Trophoblast cell (in vitro differentiated cells and primary cell): ENCODE results near the gene NPW.

ENCODE experiments used
- DNase-seq, 2 donors: peaks; one replicate each; pipeline ENCODE4 v3.0.0-alpha.2; 2016
- H2AFZ ChIP-seq: 2 replicates; pipeline ENCODE4 v1.6.1; 2013; ENCODE audit warnings: low read length, moderate library complexity, mild to moderate bottlenecking; ENCODE audit not compliant: insufficient read depth, poor library complexity
- H2AK5ac ChIP-seq: 2 replicates; pipeline ENCODE4 v1.6.1; 2013; ENCODE audit warnings: mild to moderate bottlenecking, low read length
- H2BK120ac ChIP-seq: 2 replicates; pipeline ENCODE4 v1.6.1; 2013; ENCODE audit warnings: low read length, mild to moderate bottlenecking, moderate library complexity; ENCODE audit not compliant: insufficient read depth, poor library complexity
- H2BK12ac ChIP-seq: 2 replicates; pipeline ENCODE4 v1.6.1; 2013; ENCODE audit warnings: mild to moderate bottlenecking, low read length, moderate library complexity
- H2BK5ac ChIP-seq: 2 replicates; pipeline ENCODE4 v1.6.1; 2013; ENCODE audit warnings: low read length, low read depth, moderate library complexity, mild to moderate bottlenecking; ENCODE audit not compliant: poor library complexity
- H3K14ac ChIP-seq: 2 replicates; pipeline ENCODE4 v1.6.1; 2013; ENCODE audit warnings: mild to moderate bottlenecking, low read length
- H3K18ac ChIP-seq: 2 replicates; pipeline ENCODE4 v1.6.1; 2013; ENCODE audit warnings: mild to moderate bottlenecking, low read length
- H3K23ac ChIP-seq: 2 replicates; pipeline ENCODE4 v1.6.1; 2013; ENCODE audit warnings: low read length
- H3K27ac ChIP-seq: 2 replicates; pipeline ENCODE4 v1.5.1; 2013; ENCODE audit warnings: low read depth, mild to moderate bottlenecking, inconsistent platforms, low read length, moderate library complexity
- H3K27me3 ChIP-seq: 2 replicates; pipeline ENCODE4 v1.6.1; 2013; ENCODE audit warnings: inconsistent platforms, mild to moderate bottlenecking, low read length, moderate library complexity; ENCODE audit not compliant: insufficient read depth
- H3K36me3 ChIP-seq, 2 experiments: 1 replicate in 1 of 2; 2 replicates in 1 of 2; pipeline ENCODE4 v1.6.1; 2013; ENCODE audit warnings: low read length in 2 of 2, mild to moderate bottlenecking in 2 of 2, moderate library complexity in 1 of 2; ENCODE audit not compliant: insufficient read depth in 2 of 2, control insufficient read depth in 1 of 2
- H3K4ac ChIP-seq: 2 replicates; pipeline ENCODE4 v1.6.1; 2013; ENCODE audit warnings: low read depth, mild to moderate bottlenecking, low read length, moderate library complexity
- H3K4me1 ChIP-seq, 2 experiments: 1 replicate in 1 of 2; 2 replicates in 1 of 2; pipeline ENCODE4 v1.6.1; 2013; ENCODE audit warnings: low read length in 2 of 2, mild to moderate bottlenecking in 2 of 2, moderate library complexity in 1 of 2; ENCODE audit not compliant: insufficient read depth in 2 of 2, control insufficient read depth in 1 of 2
- H3K4me2 ChIP-seq: 2 replicates; pipeline ENCODE4 v1.6.1; 2013; ENCODE audit warnings: inconsistent platforms, mild to moderate bottlenecking, low read length, moderate library complexity
- H3K4me3 ChIP-seq: 2 replicates; pipeline ENCODE4 v1.5.1; 2013; ENCODE audit warnings: mild to moderate bottlenecking, low read depth, low read length, inconsistent platforms
- H3K79me1 ChIP-seq: one replicate; pipeline ENCODE4 v1.6.1; 2013; ENCODE audit warnings: low read length
- H3K79me2 ChIP-seq: 2 replicates; pipeline ENCODE4 v1.6.1; 2013; ENCODE audit warnings: low read length, mild to moderate bottlenecking; ENCODE audit not compliant: control insufficient read depth, insufficient read depth, poor library complexity
- H3K9ac ChIP-seq: 2 replicates; pipeline ENCODE4 v1.6.1; 2013; ENCODE audit warnings: mild to moderate bottlenecking, low read length
- H3K9me3 ChIP-seq: 2 replicates; pipeline ENCODE4 v1.6.1; 2013; ENCODE audit warnings: low read depth, mild to moderate bottlenecking, control low read depth, inconsistent platforms, low read length; ENCODE audit not compliant: insufficient read depth
- H4K12ac ChIP-seq: 2 replicates; pipeline ENCODE4 v1.6.1; 2013; ENCODE audit warnings: low read depth, mild to moderate bottlenecking, low read length, moderate library complexity
- H4K8ac ChIP-seq: 2 replicates; pipeline ENCODE4 v1.6.1; 2013; ENCODE audit warnings: low read depth, mild to moderate bottlenecking, low read length, moderate library complexity
- H4K91ac ChIP-seq: one replicate; pipeline ENCODE4 v1.6.1; 2013; ENCODE audit warnings: low read depth, mild to moderate bottlenecking, low read length, moderate library complexity
- WGBS: extraction: QIAGEN DNeasy Blood & Tissue Kit; methylation state at CpG from one replicate; pipeline ENCODE4 v1.1.7; 2013; ENCODE audit warnings: missing lambda C conversion rate; ENCODE audit not compliant: insufficient read length, insufficient coverage; ENCODE audit errors: extremely low coverage; 5-methylcytosine and 5-hydroxymethylcytosine counted together

Gene NPW

GRCh38 chr16:1991588-1991947 is 28.0 kb upstream of the NPW start:
- peak overlapping the region; percentile 87 for H4K8ac ChIP-seq

GRCh38 chr16:1991948-1992703 is 27.5 kb upstream of the NPW start:
- Histone ChIP-seq H3K79me2 (no peaks in the 10 kb centered on the region), H3K14ac (peak overlapping the region; percentile 53), H2BK5ac (no peak overlapping the region), H3K9me3 (peaks cover 19% of the 10 kb centered on the region), H3K4me1 (peaks cover 9 to 18% of the 10 kb centered on the region in 2 experiments), H3K9ac (no peak overlapping the region), H3K4me2 (peak overlapping the region; percentile 42), H3K4me3 (peak overlapping the region; percentile 42), H4K12ac (peak overlapping the region; percentile 34), H3K27ac (no peak overlapping the region), H3K18ac (peak overlapping the region; percentile 78), H2BK120ac (no peak overlapping the region), H2AK5ac (no peak overlapping the region), H3K36me3 (peaks cover 5 to 6% of the 10 kb centered on the region in 2 experiments), H3K79me1 (peaks cover 5% of the 10 kb centered on the region), H2BK12ac (peak overlapping the region; percentile 25), H2AFZ (peak overlapping the region; percentile 89), H3K27me3 (peaks cover 33% of the 10 kb centered on the region), H4K91ac (peak overlapping the region; percentile 56), H4K8ac (peak overlapping the region; percentile 87), H3K23ac (no peak overlapping the region), H3K4ac (no peak overlapping the region)
- DNase-seq = peak; percentile 86 to 92
- WGBS = no CpG with 5 or more reads among the region's 96 CpGs

More at GRCh38 chr16:1991588-1991947, 28.0 kb upstream of the NPW start:
- WGBS = no CpG with 5 or more reads among the region's 22 CpGs
- H3K23ac ChIP-seq = no peak overlapping the region
- no peak overlapping the region for H3K9ac ChIP-seq
- peaks cover 19% of the 10 kb centered on the region for H3K9me3 ChIP-seq
- no peak overlapping the region for H3K27ac ChIP-seq
- no peak overlapping the region for H3K4ac ChIP-seq
- H3K4me2 ChIP-seq = peak overlapping the region; percentile 40
- peak overlapping the region; percentile 42 for H3K4me3 ChIP-seq
- H3K79me2 ChIP-seq = no peaks in the 10 kb centered on the region
- no peak overlapping the region for H2BK120ac ChIP-seq
- DNase-seq = no peak
- H3K18ac ChIP-seq = peak overlapping the region; percentile 78
- peak overlapping the region; percentile 25 for H2BK12ac ChIP-seq
- H3K14ac ChIP-seq = peak overlapping the region; percentile 53
- no peak overlapping the region for H4K12ac ChIP-seq
- H4K91ac ChIP-seq = peak overlapping the region; percentile 56
- H2BK5ac ChIP-seq = no peak overlapping the region
- H2AK5ac ChIP-seq = no peak overlapping the region
- peaks cover 6 to 7% of the 10 kb centered on the region in 2 experiments for H3K36me3 ChIP-seq
- H3K4me1 ChIP-seq = peaks cover 9 to 18% of the 10 kb centered on the region in 2 experiments
- H3K79me1 ChIP-seq = peaks cover 5% of the 10 kb centered on the region
- H3K27me3 ChIP-seq = peaks cover 33% of the 10 kb centered on the region
- H2AFZ ChIP-seq = peak overlapping the region; percentile 89

- Histone ChIP-seq H3K79me1 (peaks cover 5% of the 10 kb centered on the region), H3K79me2 (no peaks in the 10 kb centered on the region), H3K36me3 (peaks cover 5 to 10% of the 10 kb centered on the region in 2 experiments), H3K27ac (no peak overlapping the region), H2BK120ac (no peak overlapping the region), H3K4me1 (peaks cover 9 to 18% of the 10 kb centered on the region in 2 experiments), H4K8ac (peak overlapping the region; percentile 44), H3K27me3 (peaks cover 33% of the 10 kb centered on the region), H4K91ac (no peak overlapping the region), H3K4ac (no peak overlapping the region), H3K9me3 (peaks cover 19% of the 10 kb centered on the region), H3K18ac (no peak overlapping the region), H2AK5ac (no peak overlapping the region), H4K12ac (no peak overlapping the region), H3K14ac (no peak overlapping the region), H2AFZ (peak overlapping the region; percentile 28), H2BK12ac (no peak overlapping the region), H3K4me3 (peak overlapping the region; percentile 32), H3K9ac (no peak overlapping the region), H3K4me2 (peak overlapping the region; percentile 42), H3K23ac (no peak overlapping the region), H2BK5ac (no peak overlapping the region)
- WGBS = no CpG with 5 or more reads among the region's 50 CpGs
- no peak for DNase-seq
Observed at GRCh38 chr16:1992704-1993317, 26.8 kb upstream of the NPW start.

GRCh38 chr16:1993731-1994131 is 25.9 kb upstream of the NPW start:
- Histone ChIP-seq H3K4me1 (peaks cover 9 to 18% of the 10 kb centered on the region in 2 experiments), H2BK12ac (no peak overlapping the region)

More at GRCh38 chr16:1993731-1994131, 25.9 kb upstream of the NPW start:
- H3K4me3 ChIP-seq = no peak overlapping the region
- H2AK5ac ChIP-seq = no peak overlapping the region
- H4K12ac ChIP-seq = no peak overlapping the region
- H3K23ac ChIP-seq = no peak overlapping the region
- no CpG with 5 or more reads among the region's 2 CpGs for WGBS
- no peak overlapping the region for H3K4ac ChIP-seq
- no peak overlapping the region for H3K14ac ChIP-seq
- no peak overlapping the region for H4K8ac ChIP-seq
- no peak overlapping the region for H3K18ac ChIP-seq
- H3K9ac ChIP-seq = no peak overlapping the region
- peaks cover 14 to 20% of the 10 kb centered on the region in 2 experiments for H3K36me3 ChIP-seq
- DNase-seq = peak in 1 of 2 donors; percentile 36
- H3K4me2 ChIP-seq = no peak overlapping the region
- H2AFZ ChIP-seq = no peak overlapping the region
- no peak overlapping the region for H3K27ac ChIP-seq
- H3K79me2 ChIP-seq = no peaks in the 10 kb centered on the region
- H2BK5ac ChIP-seq = no peak overlapping the region
- peaks cover 5% of the 10 kb centered on the region for H3K79me1 ChIP-seq
- H3K9me3 ChIP-seq = peaks cover 19% of the 10 kb centered on the region
- no peak overlapping the region for H4K91ac ChIP-seq
- peaks cover 31% of the 10 kb centered on the region for H3K27me3 ChIP-seq
- H2BK120ac ChIP-seq = no peak overlapping the region
